Ascending aorta (tissue), 2 donors: ENCODE results near the gene LHX5. TPM values are rescaled to one million over a fixed set of nuclear protein-coding genes. Genes with fewer than 3 reads are reported as not detected.

ENCODE experiments used
- DNase-seq, 2 donors: peaks; one replicate each; pipeline ENCODE4 v3.0.0-alpha.2; 2019; ENCODE audit warnings: low spot score in 2 of 2
- H3K27ac ChIP-seq, 2 donors: fragments of 200-600 bp; sonication (generic); one replicate each; pipeline ENCODE4 v1.5.1; 2016 to 2017; ENCODE audit warnings: mild to moderate bottlenecking in 1 of 2
- H3K27me3 ChIP-seq: fragments of 200-600 bp; sonication (generic); one replicate; pipeline ENCODE4 v1.5.1; 2017
- H3K36me3 ChIP-seq, 2 donors: fragments of 200-600 bp; sonication (generic); one replicate each; pipeline ENCODE4 v1.5.1; 2016
- H3K4me1 ChIP-seq, 2 donors: fragments of 200-600 bp; sonication (generic); one replicate each; pipeline ENCODE4 v1.5.1; 2016 to 2017; ENCODE audit warnings: mild to moderate bottlenecking in 1 of 2
- H3K4me3 ChIP-seq, 2 donors: fragments of 200-600 bp; sonication (generic); one replicate each; pipeline ENCODE4 v1.5.1; 2016 to 2017; ENCODE audit warnings: mild to moderate bottlenecking in 1 of 2
- H3K9me3 ChIP-seq, 2 donors: fragments of 200-600 bp; sonication (generic); one replicate each; pipeline ENCODE4 v1.5.1; 2016
- CTCF ChIP-seq, 3 experiments: fragments of 200-600 bp in 2 of 3; fragments of 450-650 bp in 1 of 3; sonication (generic) in 2 of 3; IDR thresholded peaks; one replicate each; pipeline ENCODE4 v1.5.1; 2016 to 2019; ENCODE audit warnings: antibody characterized with exemption in 3 of 3, mild to moderate bottlenecking in 1 of 3, moderate library complexity in 1 of 3
- intact Hi-C: fragments of 100-400 bp; cut with DNase I; formaldehyde crosslinking; loops from one replicate; pipeline ENCODE4 v1.15.1; 2023
- total RNA-seq: library from RNA; depleted of rRNA; stranded (reverse); fragments of >200 nt; gene quantifications from one replicate; pipeline ENCODE4 v1.1.0, GENCODE V29; 2016

LHX5 gene
- total RNA-seq, 1 donor from 2014 or later: not detected

- no peak for TF ChIP-seq CTCF (IDR thresholded peaks at IDR 0.05)
- intact Hi-C loops: no loop called here
- H3K9me3 ChIP-seq: no peaks in the 10 kb centered on the region
- H3K27ac ChIP-seq: no peak overlapping the region
- H3K36me3 ChIP-seq: no peaks in the 10 kb centered on the region
- H3K4me3 ChIP-seq: no peak overlapping the region
- H3K27me3 ChIP-seq: no peaks in the 10 kb centered on the region
- H3K4me1 ChIP-seq: no peaks in the 10 kb centered on the region
- no peak for DNase-seq
Measured at GRCh38 chr12:113453330-113453729, 18.3 kb downstream of the LHX5 start.

DNA sequence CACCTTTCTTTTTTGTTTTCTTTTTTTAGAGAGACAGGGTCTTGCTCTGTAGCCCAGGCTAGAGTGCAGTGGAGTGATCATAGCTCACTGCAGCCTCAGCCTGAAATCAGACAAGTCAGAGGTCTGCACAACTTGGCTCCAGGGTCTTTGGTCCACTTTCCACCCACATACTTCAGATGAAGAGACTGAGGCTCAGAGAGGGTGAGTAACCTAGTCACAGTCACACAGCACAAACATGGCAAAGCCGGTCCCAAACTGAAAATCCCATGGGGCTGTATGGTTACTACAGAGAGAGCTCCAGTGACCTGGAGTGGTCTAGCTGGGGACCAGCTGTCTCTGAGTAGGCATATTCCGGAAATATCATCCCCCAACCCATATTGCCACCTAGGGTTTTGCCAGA, 19.2 kb downstream of the LHX5 start:
- H3K27ac ChIP-seq: no peak overlapping the region
- no peaks in the 10 kb centered on the region for H3K27me3 ChIP-seq
- intact Hi-C loops: no loop called here
- no peaks in the 10 kb centered on the region for H3K36me3 ChIP-seq
- H3K4me1 ChIP-seq: no peaks in the 10 kb centered on the region
- no peak for DNase-seq
- no peaks in the 10 kb centered on the region for H3K9me3 ChIP-seq
- TF ChIP-seq CTCF (IDR thresholded peaks at IDR 0.05): no peak
- no peak overlapping the region for H3K4me3 ChIP-seq

- H3K9me3 ChIP-seq: no peaks in the 10 kb centered on the region
- H3K27ac ChIP-seq: no peak overlapping the region
- no peak overlapping the region for H3K4me3 ChIP-seq
- TF ChIP-seq CTCF (IDR thresholded peaks at IDR 0.05): no peak
- no peaks in the 10 kb centered on the region for H3K27me3 ChIP-seq
- DNase-seq: no peak
- intact Hi-C loops: no loop called here
- H3K36me3 ChIP-seq: no peaks in the 10 kb centered on the region
- no peaks in the 10 kb centered on the region for H3K4me1 ChIP-seq
Measured at GRCh38 chr12:113449839-113450238, 21.8 kb downstream of the LHX5 start.

GRCh38 chr12:113449299-113449698, 22.4 kb downstream of the LHX5 start:
- H3K27ac ChIP-seq: no peak overlapping the region
- no peaks in the 10 kb centered on the region for H3K9me3 ChIP-seq
- H3K27me3 ChIP-seq: no peaks in the 10 kb centered on the region
- no peak overlapping the region for H3K4me3 ChIP-seq
- no peak for DNase-seq
- intact Hi-C loops: no loop called here
- H3K36me3 ChIP-seq: no peaks in the 10 kb centered on the region
- no peaks in the 10 kb centered on the region for H3K4me1 ChIP-seq
- TF ChIP-seq CTCF (IDR thresholded peaks at IDR 0.05): no peak

DNA sequence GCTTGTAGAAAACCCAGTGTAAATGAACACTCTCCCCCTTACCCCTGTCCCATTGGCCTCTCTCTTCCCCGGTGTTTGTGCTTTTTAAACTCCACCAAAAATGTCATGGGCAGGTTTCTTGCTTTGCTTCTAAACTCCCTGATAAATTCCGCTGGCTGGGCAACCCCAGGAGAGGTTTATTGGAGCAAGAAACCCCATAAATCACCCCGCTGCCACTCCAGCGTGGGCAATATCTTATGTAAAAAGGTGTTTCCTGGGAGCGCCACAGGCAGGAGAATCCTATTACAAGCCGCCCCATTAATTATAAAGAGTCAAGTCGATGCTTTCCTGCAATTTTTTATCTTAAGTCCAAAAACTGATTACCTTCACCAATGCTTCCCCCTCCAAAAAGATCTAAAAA, 22.8 kb downstream of the LHX5 start:
- DNase-seq: no peak
- TF ChIP-seq CTCF (IDR thresholded peaks at IDR 0.05): no peak
- Histone ChIP-seq H3K36me3 (no peaks in the 10 kb centered on the region), H3K9me3 (no peaks in the 10 kb centered on the region), H3K4me1 (no peaks in the 10 kb centered on the region), H3K4me3 (no peak overlapping the region), H3K27ac (no peak overlapping the region), H3K27me3 (no peaks in the 10 kb centered on the region)
- intact Hi-C loops: no loop called here

DNA sequence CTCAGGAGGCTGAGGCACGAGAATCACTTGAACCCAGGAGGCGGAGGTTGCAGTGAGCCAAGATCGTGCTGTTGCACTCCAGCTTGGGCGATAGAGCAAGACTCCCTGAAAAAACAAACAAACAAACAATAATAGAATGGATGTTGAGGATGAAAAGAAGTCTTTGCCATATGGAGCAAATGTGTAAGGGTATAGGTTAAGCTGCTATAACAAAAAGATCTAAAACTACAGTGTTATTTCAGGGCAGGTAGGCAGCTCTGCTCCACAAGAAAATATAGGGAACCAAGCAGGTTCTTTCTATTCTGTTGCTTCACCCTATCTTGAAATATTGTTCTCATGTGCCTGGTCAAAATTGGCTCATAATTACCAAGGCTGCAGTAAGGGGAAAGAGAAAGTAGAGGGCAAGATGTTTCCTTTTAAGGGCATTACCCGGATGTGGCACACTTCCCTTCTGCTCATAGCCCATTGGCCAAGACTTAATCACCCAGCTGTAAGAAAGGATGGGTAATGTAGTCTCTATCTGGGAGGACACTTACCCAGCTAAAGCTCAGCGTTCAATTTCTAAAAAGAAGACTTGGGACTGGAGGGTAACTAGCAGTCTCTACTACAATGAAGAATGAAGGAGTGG, 26.0 kb downstream of the LHX5 start:
- intact Hi-C loops: no loop called here
- no peak for TF ChIP-seq CTCF (IDR thresholded peaks at IDR 0.05)
- no peak overlapping the region for H3K27ac ChIP-seq
- DNase-seq: no peak
- H3K4me1 ChIP-seq: no peaks in the 10 kb centered on the region
- H3K27me3 ChIP-seq: no peaks in the 10 kb centered on the region
- H3K4me3 ChIP-seq: no peak overlapping the region
- no peaks in the 10 kb centered on the region for H3K36me3 ChIP-seq
- H3K9me3 ChIP-seq: no peaks in the 10 kb centered on the region
